ENCODE data around the gene ABAT. TPM values are rescaled to one million over a fixed set of nuclear protein-coding genes. Genes with fewer than 3 reads are reported as not detected.

The ABAT gene
- total RNA-seq, 2 donors from 2014 or later: 3.5 to 8.7 TPM

- ATAC-seq: no peak
- no peaks in the 10 kb centered on the region for H3K9me3 Mint-ChIP-seq
Observed at GRCh38 chr16:8718851-8719680, 44.6 kb downstream of the ABAT start.

GRCh38 chr16:8720080-8720966 lies 45.9 kb downstream of the ABAT start:
- DNase-seq (ENCODE audit: low spot score in 2 of 2) (no peak), ATAC-seq (no peak)
- Mint-ChIP-seq H3K9me3 (no peaks in the 10 kb centered on the region), H3K27ac (no peak overlapping the region), H3K36me3 (no peaks in the 10 kb centered on the region)

More at GRCh38 chr16:8718851-8719680, 44.6 kb downstream of the ABAT start:
- Mint-ChIP-seq H3K27ac (no peak overlapping the region), H3K36me3 (peaks cover 0 to under 1% of the 10 kb centered on the region in 2 donors)
- DNase-seq (ENCODE audit: low spot score in 2 of 2): no peak

- Mint-ChIP-seq H3K36me3 (no peaks in the 10 kb centered on the region), H3K9me3 (no peaks in the 10 kb centered on the region), H3K27ac (no peak overlapping the region)
- ATAC-seq: no peak
- DNase-seq (ENCODE audit: low spot score in 2 of 2): no peak
Observed at GRCh38 chr16:8720967-8721308, 46.5 kb downstream of the ABAT start.

DNA sequence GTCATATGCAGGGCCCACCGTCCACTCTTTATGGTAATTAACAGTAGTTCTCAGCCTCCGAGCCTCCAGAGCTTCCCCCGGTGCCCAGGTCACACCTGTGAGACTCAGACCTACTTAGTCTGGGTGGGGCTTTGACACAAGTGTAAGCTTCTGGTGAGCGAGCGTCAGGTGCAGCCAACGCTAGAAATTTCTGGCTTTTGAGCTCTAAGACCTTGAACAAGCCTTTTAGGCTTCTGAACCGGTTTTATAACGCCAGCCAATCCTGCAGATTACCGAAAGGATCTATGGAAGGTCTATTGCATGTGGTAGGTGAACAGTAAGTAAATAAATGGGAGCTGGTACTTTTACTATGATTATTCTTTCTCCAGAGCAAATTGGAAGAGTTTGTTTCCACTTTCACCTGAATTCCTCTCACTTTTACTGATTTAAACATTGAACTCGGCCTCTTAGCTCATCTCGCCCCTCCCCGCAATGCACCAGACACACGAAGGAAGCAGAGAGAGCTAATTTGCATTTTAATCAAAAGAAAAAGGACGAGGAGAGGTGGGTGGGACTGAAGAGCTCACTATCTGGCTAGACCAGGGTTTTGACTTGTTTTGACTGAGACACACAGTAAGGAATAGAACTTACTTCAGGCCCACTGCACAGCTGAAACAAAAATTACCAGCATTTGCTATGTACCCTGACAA lies 47.1 kb downstream of the ABAT start:
- no peaks in the 10 kb centered on the region for H3K9me3 Mint-ChIP-seq
- H3K27ac Mint-ChIP-seq: no peak overlapping the region

GRCh38 chr16:8722025-8722348 lies 47.6 kb downstream of the ABAT start:
- ATAC-seq: no peak
- no peak overlapping the region for H3K27ac Mint-ChIP-seq
- no peaks in the 10 kb centered on the region for H3K36me3 Mint-ChIP-seq
- no peaks in the 10 kb centered on the region for H3K9me3 Mint-ChIP-seq
- DNase-seq (ENCODE audit: low spot score in 2 of 2): no peak

More for the DNA sequence above, 47.1 kb downstream of the ABAT start:
- ATAC-seq (no peak), DNase-seq (ENCODE audit: low spot score in 2 of 2) (no peak)
- no peaks in the 10 kb centered on the region for H3K36me3 Mint-ChIP-seq

- Mint-ChIP-seq H3K27ac (no peak overlapping the region), H3K9me3 (no peaks in the 10 kb centered on the region), H3K36me3 (no peaks in the 10 kb centered on the region)
- DNase-seq (ENCODE audit: low spot score in 2 of 2): no peak
- no peak for ATAC-seq
Observed at GRCh38 chr16:8725513-8726178, 51.2 kb downstream of the ABAT start.

GRCh38 chr16:8727131-8727806 lies 52.9 kb downstream of the ABAT start:
- Mint-ChIP-seq H3K9me3 (no peaks in the 10 kb centered on the region), H3K27ac (peak overlapping the region in 1 of 2 donors; percentile 58), H3K36me3 (no peaks in the 10 kb centered on the region)
- ATAC-seq: no peak
- no peak for DNase-seq (ENCODE audit: low spot score in 2 of 2)

DNA sequence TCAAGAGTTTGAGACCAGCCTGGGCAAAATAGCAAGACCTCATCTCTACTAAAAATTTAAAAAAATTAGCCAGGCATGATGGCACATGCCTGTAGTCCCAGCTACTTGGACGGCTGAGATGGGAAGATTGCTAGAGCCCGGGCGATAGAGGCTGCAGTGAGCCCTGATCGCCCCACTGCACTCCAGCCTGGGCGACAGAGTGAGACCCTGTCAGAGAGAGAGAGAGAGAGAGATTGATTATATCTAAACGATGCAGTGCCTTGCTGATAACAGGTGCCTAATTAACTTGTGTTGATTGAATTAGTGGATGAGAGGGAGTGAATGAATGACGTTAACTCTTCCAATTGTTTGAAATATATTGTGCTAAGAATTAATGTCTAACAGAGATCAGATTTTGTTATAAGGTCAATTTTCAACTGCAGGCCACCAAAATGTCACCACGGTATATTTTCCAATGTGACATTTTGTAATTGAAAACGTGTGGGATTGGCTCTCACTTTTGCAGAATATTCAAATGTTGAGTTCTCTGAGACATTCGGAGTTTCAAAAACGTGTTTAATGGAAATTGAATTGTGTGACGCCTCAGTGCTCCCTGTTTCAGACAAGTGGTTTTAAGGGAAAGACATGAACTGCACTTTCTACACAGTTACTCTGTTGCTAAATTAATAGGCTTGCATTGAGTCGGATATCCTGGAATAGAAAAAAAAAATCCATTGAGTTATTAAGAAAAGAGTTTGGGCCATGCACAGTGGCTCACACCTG lies 53.6 kb downstream of the ABAT start:
- Mint-ChIP-seq H3K36me3 (no peaks in the 10 kb centered on the region), H3K27ac (no peak overlapping the region), H3K9me3 (no peaks in the 10 kb centered on the region)
- ATAC-seq: no peak
- no peak for DNase-seq (ENCODE audit: low spot score in 2 of 2)

- no peak for ATAC-seq
- Mint-ChIP-seq H3K9me3 (peaks cover 0 to 4% of the 10 kb centered on the region in 2 donors), H3K36me3 (peaks cover 0 to 6% of the 10 kb centered on the region in 2 donors), H3K27ac (peak overlapping the region; percentile 4 to 70)
- peak in 1 of 2 donors; percentile 38 for DNase-seq (ENCODE audit: low spot score in 2 of 2)
Observed at GRCh38 chr16:8729779-8730334, 55.4 kb downstream of the ABAT start.

- ATAC-seq (no peak), DNase-seq (ENCODE audit: low spot score in 2 of 2) (peak in 1 of 2 donors; percentile 23)
- peak overlapping the region in 1 of 2 donors; percentile 4 for H3K27ac Mint-ChIP-seq
Observed at GRCh38 chr16:8730335-8730915, 56.0 kb downstream of the ABAT start.

GRCh38 chr16:8733849-8734540 lies 59.6 kb downstream of the ABAT start:
- DNase-seq (ENCODE audit: low spot score in 2 of 2) (peak in 1 of 2 donors; percentile 1), ATAC-seq (no peak)
- H3K27ac Mint-ChIP-seq: no peak overlapping the region
- H3K36me3 Mint-ChIP-seq: peaks cover 6 to 7% of the 10 kb centered on the region in 2 donors
- H3K9me3 Mint-ChIP-seq: peaks cover 0 to 4% of the 10 kb centered on the region in 2 donors

More at GRCh38 chr16:8730335-8730915, 56.0 kb downstream of the ABAT start:
- H3K9me3 Mint-ChIP-seq: peaks cover 0 to 4% of the 10 kb centered on the region in 2 donors
- peaks cover 0 to 6% of the 10 kb centered on the region in 2 donors for H3K36me3 Mint-ChIP-seq

- Mint-ChIP-seq H3K9me3 (peaks cover 0 to 4% of the 10 kb centered on the region in 2 donors), H3K27ac (no peak overlapping the region), H3K36me3 (peaks cover 6 to 7% of the 10 kb centered on the region in 2 donors)
- DNase-seq (ENCODE audit: low spot score in 2 of 2) (no peak), ATAC-seq (no peak)
Observed at GRCh38 chr16:8735574-8735973, 61.2 kb downstream of the ABAT start.

DNA sequence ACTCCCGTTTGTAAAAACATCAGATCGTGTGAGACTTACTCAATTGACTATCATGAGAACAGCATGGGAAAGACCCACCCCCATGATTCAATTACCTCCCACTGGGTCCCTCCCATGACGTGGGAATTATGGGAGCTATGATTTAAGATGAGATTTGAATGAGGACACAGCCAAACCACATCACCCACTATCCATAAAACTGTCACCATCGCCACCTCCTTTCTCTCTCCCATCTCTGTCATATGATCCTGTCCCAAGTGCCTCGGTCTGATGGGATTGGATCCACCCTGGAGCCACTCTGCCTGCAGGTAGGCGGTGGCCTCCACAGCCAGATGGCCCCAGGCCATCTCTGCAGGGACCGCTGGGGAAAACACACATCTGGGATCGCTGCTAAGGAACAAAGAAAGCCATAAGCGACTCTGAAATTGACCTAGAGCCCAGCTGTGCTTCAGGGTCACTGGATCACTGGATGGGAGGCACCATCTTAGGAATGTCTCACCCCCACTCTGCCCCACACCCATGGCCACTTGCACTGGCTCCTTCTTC lies 61.8 kb downstream of the ABAT start:
- DNase-seq (ENCODE audit: low spot score in 2 of 2) (peak in 1 of 2 donors; percentile 26), ATAC-seq (no peak)
- H3K9me3 Mint-ChIP-seq: peaks cover 0 to 4% of the 10 kb centered on the region in 2 donors
- no peak overlapping the region for H3K27ac Mint-ChIP-seq
- peaks cover 6 to 7% of the 10 kb centered on the region in 2 donors for H3K36me3 Mint-ChIP-seq

DNA sequence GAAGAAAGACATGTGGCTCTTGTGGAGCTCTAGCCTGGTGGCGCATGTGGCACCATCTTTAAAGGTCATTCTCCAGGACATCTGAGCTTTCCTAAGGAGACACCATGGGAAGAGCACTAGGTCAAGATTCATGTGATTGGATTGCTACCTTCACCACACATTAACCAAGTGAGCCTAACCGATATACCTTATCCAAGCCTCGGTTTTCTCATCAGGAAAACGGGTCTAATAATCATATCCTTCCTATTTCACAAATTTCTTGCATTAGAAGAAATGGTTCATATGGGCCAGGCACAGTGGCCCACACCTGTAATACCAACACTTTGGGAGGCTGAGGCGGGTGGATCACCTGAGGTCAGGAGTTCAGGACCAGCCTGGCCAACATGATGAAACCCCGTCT lies 64.7 kb downstream of the ABAT start:
- peaks cover under 1 to 7% of the 10 kb centered on the region in 2 donors for H3K36me3 Mint-ChIP-seq
- no peak for ATAC-seq
- H3K27ac Mint-ChIP-seq: no peak overlapping the region
- no peaks in the 10 kb centered on the region for H3K9me3 Mint-ChIP-seq
- no peak for DNase-seq (ENCODE audit: low spot score in 2 of 2)

Measured in activated naive CD4-positive, alpha-beta T cell treated with anti-CD3 and anti-CD28 coated beads, Interleukin-2, amount 50 U/mL, for 72 hours (primary cell).